Retinal pigment epithelial cell (primary cell): Measurements from ENCODE around the gene COL4A1.

Experiments used
- DNase-seq: peaks from one replicate; pipeline ENCODE4 v3.0.0-alpha.2; 2010; ENCODE audit warnings: low read depth
- H3K4me3 ChIP-seq: 2 replicates; pipeline ENCODE4 v1.5.1; 2011; ENCODE audit warnings: mild to moderate bottlenecking, low read length, control low read depth, moderate library complexity
- TF ChIP-seq, protein P1 (sequence below): conservative IDR thresholded peaks from 2 replicates; pipeline ENCODE4 v1.5.1; 2011; ENCODE audit warnings: low read depth, low read length, control low read depth, inconsistent platforms

The COL4A1 gene

DNA sequence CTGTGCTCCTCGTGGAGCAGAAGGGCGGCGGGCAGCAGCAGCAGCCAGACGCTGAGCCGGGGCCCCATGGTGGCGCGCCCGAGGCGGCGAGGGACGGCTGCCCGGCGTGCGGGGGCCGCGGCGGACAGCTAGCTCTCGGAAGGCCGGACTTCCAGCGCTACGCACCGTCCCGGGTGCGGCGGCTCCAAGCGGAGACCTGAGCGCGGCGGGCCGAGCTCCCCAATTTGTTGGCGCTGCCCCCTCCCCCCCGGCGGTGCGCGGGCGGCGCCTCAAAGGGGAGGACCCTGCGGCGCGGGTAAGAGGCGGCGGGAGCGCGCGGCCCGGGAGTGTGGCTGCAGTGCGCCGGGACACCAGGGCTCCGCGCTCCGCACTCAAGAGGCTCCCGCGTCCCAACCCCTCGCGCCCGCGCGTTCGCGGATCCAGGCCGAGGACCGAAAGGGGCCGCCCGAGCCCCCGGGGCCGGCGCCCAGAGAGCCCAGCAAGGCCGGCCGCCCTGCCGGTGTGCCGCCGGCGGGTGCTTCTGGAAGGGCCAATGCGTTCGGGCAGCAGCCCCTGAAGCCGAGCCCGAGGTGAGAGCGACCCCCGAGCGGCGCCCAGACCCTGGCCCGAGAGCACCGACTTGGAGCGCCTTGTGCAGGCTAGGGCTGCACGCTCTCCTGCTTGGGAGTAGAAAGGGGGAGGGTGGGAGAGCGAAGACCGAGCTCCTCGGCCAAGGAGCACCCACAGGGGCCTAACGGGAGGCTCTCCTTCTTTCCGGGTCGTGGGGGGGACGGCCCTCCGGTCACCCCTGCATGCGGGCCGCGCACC lies at the start of gene COL4A1, which contains the start of gene COL4A2:
Gene COL4A1 (minus strand): TSS at position 198 of the 807 bp plus-strand sequence. CDS start 130 bp downstream, at position 68.
Gene COL4A2 (plus strand): TSS at position 325 of the 807 bp plus-strand sequence. CDS start 620 bp downstream, outside the sequence.
- no peak for DNase-seq
- peak within 1 kb of the TSS; percentile 87 for H3K4me3 ChIP-seq
- TF ChIP-seq, protein P1, sequence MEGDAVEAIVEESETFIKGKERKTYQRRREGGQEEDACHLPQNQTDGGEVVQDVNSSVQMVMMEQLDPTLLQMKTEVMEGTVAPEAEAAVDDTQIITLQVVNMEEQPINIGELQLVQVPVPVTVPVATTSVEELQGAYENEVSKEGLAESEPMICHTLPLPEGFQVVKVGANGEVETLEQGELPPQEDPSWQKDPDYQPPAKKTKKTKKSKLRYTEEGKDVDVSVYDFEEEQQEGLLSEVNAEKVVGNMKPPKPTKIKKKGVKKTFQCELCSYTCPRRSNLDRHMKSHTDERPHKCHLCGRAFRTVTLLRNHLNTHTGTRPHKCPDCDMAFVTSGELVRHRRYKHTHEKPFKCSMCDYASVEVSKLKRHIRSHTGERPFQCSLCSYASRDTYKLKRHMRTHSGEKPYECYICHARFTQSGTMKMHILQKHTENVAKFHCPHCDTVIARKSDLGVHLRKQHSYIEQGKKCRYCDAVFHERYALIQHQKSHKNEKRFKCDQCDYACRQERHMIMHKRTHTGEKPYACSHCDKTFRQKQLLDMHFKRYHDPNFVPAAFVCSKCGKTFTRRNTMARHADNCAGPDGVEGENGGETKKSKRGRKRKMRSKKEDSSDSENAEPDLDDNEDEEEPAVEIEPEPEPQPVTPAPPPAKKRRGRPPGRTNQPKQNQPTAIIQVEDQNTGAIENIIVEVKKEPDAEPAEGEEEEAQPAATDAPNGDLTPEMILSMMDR = no peak

DNA sequence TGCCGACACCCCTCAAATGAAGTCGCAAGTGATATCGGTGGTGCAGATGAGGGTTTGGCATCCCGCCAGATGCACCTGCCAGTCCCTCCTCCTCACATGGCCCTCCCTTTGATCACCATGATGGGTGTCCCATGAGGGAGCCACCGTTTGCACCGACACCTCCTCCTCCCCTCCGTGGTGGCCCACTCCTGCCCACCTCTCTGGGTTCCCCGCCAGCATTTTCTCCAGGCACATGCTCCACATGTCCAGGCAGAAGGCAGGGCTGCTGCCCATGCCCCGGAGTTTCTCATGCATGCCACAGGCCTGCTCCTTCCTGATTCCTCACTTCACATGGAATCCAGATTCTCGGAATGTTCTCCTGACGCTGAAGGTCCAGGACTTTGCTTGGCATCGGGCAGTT lies 49.4 kb upstream of the COL4A1 start:
- TF ChIP-seq, protein P1 = no peak
- no peak for DNase-seq
- no peak overlapping the region for H3K4me3 ChIP-seq

DNA sequence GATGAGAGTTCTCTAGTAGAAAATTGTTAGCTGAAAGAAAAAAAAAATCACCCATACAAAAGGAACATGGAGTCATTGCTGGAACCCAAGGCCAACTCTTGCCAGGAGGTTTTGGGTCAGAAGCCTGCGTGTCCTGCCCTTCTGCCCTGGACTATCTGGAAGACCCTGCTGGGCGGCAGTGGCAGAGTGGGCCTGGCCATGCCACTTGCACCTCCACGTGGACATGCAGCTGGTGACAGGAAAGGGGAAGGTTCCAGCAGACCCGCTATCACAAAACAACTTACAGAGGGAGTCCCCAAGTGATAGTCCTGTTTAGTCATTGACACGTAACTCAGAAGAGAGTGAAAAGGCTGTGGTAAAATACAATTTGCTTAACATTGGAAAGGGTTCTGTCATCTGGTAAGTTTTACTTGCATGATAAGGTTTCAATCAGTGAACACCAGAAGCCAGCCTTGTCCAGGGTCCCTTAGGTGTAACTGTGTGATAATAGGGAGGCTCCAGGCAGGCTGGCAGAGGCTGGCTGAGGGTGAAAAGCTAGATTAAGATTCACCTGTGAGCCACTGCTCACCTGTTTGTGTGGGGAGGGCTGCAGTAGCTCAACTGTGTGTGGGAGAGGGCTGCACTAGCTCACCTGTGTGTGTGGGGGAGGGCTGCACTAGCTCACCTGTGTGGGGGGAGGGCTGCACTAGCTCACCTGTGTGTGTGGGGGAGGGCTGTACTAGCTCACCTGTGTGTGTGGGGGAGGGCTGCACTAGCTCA lies 47.9 kb upstream of the COL4A1 start:
- H3K4me3 ChIP-seq = no peak overlapping the region
- DNase-seq = no peak
- TF ChIP-seq, protein P1 = no peak

DNA sequence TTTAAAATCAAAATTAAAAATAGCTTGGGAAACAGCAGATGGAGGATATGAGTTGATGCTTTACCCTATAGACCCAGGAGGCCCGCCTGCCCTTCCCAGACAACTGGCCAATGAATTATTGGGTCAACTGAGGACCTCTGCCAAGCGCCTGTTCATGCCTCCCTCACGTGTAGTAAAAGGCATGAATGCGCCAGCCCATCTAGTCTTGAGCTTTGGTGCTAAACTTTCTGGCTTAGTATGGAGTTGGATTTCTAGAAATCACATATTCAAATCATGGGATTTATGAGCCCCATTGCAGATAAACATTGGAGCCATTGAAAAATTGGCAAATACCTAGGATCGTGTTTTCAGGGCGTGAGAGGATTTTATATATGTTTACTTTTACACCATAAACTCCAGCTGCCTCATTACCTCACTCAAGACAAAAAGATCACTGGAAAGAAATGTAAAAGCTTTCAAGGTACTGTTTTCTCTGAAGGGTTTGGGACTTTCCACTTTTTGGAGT lies 47.2 kb upstream of the COL4A1 start:
- no peak for DNase-seq
- TF ChIP-seq, protein P1 = no peak

DNA sequence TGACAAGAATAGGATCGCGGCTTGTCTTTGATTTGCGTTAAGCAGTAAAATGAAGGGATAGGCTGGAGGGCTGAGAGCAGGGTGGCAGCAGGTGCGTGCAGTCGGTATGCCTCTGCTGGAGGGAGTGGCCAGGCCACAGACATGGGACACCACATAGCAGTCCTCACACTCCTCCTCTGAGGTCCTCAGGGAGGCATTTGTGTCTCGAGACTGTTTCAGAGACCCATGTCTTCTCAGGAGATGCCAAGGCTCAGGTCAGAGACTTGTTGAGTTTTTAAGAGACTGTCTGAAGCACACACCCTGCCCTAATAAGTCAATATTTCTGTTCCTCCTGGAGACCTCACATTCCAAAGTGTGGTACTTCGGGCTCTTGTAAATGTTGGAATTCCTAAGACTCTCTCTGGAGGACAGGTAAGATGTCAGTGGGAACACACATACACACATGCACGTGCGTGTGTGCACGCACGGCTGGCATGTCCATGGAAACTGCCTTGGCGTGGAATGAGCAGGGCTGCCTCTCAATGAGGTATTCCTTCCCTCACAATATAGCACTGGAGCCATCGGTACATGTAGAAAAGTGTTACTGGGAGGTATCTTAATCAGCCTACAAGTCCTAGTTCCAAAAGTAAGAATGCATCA lies 46.5 kb upstream of the COL4A1 start:
- DNase-seq = no peak
- TF ChIP-seq, protein P1 = no peak
- no peak overlapping the region for H3K4me3 ChIP-seq

More for the DNA sequence above, 47.2 kb upstream of the COL4A1 start:
- H3K4me3 ChIP-seq = no peak overlapping the region

DNA sequence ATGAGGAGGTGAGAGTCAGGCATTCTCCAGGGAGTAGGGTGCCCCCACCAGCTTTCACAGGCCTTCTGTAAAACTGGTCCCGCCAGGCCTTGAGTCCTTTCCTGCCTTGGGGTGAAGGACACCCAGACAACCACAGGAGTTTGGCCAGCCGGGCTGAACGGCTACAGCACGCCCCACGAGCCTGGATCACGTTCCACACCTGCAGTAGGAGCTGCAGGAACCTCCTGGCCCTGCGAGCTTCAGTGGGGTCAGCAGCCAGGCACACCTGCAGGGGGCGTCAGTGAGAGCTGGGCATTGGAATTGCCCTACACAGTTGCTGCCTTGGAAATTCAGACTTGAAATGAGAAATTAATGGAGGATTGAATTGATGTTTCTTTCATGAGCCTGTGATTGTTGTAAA lies 45.8 kb upstream of the COL4A1 start:
- no peak for DNase-seq
- TF ChIP-seq, protein P1 = peak; percentile 35
- no peak overlapping the region for H3K4me3 ChIP-seq
